GM18519 (cell line): ENCODE data around the gene MOB3A.

Source experiments
- ATAC-seq: cut with Tn5 transposase; IDR thresholded peaks from one replicate; pipeline ENCODE4 v1.9.1; 2021; ENCODE audit warnings: mild to moderate bottlenecking, moderate library complexity; ENCODE audit not compliant: unreplicated experiment, low FRiP score

Gene MOB3A

GRCh38 chr19:2061495-2062388 lies 34.4 kb downstream of the MOB3A start:
- peak; percentile 57 for ATAC-seq

GRCh38 chr19:2060884-2061494 lies 35.1 kb downstream of the MOB3A start:
- ATAC-seq, result peak; percentile 14

- ATAC-seq, result no peak
Measured at GRCh38 chr19:2059422-2060201, 36.5 kb downstream of the MOB3A start.

DNA sequence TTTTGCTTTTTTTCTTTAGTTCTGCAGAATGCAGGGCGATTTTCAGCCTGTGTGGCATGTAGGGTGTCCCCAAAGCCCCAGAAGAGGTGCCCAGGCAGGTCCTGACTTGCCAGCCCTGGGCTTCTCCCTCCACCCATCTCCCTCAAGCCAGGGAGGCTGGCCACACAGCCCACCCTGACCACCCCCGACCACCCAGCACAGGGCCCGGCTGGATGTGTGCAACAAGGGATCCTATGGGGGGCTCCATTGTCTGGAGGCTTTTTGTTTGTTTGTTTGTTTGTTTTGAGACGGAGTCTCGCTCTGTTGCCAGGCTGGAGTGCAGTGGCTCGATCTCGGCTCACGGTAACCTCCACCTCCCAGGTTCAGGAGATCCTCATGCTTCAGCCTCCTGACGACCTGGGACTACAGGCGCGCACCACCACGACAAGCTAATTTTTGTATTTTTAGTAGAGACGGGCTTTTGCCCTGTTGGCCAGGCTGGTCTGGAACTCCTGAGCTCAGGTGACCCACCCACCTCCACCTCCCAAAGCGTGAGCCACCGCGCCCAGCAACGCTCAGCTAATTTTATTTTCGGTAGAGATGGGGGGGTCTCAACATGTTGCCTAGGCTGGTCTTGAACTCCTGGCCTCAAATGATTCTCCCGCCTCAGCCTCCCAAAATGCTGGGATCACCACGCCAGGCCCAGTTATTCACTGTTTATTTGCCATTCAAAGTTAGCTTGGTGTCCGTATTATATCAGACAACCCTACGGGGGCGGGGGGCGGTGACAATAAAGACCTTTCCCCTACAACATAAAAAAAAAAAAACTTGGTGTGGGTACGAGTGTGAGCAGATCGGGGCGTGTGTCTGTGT lies 37.3 kb downstream of the MOB3A start:
- no peak for ATAC-seq

DNA sequence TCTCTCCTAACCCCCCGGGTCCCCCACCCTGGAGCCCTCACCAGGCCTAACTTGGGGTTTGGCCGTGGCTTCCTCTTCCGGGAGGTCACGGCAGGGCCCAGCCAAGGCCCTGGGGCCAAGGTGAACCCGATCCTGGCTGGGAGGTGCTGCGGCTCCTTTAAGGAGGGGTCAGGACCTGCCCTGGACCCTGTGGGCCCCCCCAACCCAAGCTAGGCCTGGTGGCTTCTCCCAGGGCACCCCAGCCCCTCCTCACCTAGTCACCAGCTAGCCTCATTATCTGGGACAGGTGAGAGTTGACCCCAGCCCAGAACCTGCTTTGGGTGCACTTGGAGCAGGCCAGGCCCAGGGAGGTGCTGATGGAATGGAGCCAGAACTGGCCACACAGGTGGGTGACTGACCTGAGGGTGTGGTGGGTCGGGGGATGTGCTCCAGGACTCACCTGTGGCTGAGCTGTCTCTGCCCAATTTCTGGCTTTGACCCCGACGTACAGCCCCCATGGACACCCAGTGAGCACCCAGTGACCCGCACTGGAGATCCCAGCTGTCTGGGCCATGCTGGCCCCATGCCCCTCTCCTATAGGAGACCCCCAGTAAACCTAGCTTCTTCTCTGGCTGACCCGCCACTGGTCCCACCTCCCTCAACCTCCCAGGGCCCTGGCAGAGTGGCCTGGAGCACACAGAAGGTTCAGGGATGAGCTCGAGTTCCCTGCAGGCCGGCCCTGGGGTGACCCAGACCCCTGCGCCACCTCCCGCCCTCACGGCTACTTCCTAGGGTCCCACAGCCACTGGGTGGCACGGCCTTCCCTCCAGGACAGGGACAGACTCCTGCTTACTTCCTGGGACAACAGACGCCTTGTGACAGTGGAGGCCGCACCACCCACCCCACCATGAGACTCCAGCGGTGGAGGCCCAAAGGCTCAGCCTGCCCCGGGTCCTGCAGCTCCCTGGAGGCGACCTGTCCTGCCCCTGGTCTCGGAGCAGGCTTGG lies 38.3 kb downstream of the MOB3A start:
- ATAC-seq, result no peak

DNA sequence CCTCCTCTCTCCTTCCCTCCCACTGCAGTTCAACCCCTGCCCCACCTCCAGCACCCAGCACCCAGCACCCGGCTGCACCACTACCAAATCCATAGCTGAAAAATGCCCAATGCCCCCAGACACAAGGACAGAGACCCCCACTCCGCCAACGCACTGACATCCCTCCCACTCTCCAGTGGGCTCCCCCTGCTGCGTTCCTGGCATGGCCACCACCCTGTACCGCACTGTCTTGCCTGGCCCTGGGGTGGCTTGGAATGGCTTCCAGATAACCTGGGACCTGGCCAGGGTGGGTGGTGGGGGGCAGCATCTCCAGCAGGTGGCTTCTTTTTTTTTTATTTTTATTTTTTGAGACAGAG lies 39.3 kb downstream of the MOB3A start:
- ATAC-seq, result no peak

DNA sequence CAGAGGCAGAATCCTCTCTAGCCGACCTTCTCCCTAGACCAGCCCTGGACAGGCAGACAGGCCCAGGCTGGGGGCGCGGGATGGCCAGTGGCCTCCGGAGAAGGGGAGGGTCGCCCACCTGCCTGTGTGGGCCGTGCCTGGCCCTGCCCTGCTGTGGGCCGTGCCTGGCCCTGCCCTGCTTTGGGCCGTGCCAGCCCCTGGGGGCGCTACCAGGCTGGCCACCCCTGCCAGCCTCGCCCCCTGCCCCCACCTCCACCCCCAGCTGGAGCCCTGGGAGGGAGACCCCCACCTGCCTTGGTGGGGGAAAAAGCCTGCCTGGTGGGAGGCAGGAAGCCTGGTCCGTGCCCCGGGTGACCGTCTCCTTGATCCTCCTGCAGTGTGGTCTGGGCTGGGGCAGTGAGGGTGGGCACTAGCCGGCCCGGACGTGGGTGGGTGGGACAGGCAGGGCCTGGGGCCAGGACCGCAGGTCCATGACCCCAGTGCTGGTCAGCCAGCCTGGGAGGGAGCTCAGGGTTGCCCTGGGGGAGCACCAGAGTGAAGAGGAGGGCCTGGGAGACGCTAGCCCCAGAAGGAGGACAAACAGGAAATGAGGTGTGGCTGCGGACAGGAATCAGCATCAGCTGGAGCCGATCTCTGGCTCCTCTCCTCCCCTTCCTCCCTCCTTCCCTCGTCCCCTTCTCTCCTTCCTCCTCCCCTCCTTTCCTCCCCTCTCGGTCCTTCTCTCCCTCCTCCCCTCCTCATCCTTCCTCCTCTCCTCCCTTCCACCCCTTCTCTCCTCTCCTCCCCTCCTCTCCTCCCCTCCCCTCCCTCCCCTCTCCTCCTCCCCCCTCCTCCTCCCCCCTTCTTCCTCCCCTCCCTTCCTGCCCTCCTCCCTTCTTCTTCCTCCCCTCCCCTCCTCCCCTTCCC lies 39.9 kb downstream of the MOB3A start:
- no peak for ATAC-seq

- ATAC-seq, result no peak
Measured at GRCh38 chr19:2054763-2055162, 41.4 kb downstream of the MOB3A start.

DNA sequence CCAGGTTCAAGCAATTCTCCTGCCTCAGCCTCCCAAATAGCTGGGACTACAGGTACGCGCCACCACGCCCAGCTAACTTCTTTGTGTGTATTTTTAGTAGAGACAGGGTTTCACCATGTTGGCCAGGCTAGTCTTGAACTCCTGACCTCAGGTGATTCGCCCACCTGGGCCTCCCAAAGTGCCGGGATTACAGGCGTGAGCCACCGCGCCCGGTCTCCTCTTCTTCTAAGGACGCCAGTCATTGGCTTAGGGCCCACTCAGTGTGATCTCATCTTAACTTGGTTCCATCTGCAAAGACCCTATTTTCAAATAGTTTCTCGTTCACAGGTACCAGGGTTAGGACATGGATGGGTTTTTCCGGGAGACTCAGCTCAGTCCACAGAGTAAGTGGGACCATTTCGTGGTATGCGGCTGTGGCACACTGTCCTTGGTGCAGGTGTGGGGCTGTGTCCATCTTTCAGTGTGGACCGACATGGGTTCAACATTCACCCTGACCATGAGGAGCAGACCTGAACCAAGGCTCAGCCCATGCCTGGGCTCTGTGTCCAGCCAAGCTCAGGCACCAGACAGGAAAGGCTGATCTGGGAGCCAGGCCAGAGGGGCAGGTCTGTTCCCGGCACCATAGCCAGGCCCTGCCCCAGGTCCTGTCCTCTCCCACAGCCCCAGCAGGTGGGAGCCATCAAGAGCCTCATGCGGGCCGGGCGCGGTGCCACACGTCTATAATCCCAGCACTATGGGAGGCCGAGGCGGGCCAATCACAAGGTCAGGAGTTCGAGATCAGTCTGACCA lies 42.3 kb downstream of the MOB3A start:
- ATAC-seq, result no peak

GRCh38 chr19:2051773-2052704 lies 44.1 kb downstream of the MOB3A start:
- ATAC-seq, result no peak

DNA sequence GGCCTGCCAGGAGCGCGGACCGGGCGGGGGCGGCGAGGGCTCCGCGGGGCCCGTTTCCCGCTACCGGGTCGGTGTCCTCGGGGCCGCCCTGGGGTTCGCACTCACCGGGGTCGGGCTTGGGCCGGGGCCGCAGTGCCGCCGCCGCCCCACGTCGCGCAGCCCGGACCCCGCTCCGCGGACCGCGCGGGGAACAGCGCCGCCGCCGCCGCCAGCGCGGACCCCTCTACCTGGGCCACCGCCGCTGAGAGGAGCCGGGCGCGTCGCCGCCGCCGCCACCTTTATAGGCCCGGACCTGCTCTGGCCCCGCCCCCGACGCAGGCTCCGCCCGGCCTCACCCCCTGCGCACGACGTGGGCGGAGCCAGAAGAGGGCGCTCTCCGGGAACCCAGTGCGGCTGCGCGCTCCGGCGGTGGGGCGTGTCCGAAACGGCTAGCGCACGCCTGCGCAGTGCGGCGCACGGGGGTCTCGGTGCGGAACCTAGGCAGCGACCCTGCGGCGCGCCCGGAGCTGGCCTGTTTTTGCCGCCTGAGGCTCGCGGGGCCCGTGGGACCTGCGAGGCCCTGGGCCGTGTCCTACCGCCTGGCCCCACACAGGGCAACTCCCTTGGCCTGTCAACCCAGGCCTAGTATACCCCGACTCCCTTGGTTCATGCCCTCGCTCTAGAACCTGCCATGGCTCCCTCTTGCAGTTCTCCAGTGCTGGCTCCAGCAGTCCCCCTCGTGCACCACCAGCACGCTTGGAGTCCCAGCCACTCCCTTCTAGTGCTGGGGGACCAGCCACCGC lies 44.9 kb downstream of the MOB3A start, which contains the start of gene MKNK2:
MKNK2 (minus strand) TSS at position 254 of the 782 bp plus-strand sequence. CDS start 393 bp downstream, outside the sequence.
- ATAC-seq, result peak; percentile 30

DNA sequence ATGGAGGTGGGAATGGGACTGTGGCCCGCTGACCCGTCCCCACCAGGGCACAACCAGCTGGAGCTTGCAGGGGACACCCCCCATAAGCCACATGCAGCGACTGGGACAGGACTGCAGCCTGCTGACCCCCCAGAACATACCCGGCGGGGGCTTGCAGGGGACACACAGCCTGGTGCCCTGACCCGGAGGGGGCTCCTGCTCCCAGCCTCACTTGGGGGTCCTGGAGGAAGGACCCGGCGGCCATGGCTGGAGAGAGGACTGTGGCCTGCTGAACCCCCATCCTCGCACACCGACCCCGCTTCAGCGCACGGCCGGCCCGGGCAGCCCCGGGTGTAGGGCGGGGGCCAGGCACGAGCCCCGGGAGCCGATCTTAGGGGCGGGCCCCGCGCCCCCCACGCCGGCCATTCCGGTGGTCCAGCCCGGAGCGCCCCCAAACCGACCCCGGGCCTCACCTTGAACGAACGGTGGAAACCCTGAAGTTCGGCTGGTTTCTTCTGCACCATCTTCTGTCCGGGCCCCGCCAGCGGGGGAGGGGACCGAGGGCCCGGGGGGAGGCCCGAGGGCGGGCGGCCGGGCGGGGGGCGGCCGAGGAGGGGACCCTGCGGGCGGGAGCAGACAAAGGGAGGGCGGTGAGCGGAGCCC lies 45.7 kb downstream of the MOB3A start:
- ATAC-seq, result no peak

DNA sequence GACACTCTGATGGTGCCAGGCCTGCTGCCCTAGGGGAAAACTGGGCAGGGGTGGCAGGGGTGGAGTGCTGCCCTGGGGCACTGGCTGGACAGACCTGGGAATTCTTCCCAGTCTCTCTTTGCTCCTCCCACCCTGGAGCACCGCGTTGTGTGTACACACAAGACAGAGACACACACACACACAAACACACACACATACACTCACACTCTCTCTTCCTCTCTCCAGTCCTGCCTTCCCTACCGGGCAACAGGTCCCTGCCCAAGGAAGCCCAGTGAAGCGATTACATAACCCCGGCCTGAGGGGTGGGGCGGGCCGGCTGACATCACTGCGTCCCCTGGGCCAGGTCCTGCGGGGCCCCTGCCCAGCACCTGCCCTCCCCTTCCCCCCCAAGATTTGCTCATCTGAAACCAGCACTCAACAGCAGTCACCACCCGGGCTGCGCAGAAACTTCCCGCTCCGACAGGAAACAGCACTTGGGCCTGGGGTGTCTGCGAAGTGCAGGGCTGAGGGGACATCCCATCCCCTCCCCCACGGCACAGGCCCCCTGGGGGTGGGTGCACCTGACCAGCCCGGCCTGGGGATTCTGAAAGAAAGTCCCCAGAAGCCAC lies 46.3 kb downstream of the MOB3A start:
- no peak for ATAC-seq

DNA sequence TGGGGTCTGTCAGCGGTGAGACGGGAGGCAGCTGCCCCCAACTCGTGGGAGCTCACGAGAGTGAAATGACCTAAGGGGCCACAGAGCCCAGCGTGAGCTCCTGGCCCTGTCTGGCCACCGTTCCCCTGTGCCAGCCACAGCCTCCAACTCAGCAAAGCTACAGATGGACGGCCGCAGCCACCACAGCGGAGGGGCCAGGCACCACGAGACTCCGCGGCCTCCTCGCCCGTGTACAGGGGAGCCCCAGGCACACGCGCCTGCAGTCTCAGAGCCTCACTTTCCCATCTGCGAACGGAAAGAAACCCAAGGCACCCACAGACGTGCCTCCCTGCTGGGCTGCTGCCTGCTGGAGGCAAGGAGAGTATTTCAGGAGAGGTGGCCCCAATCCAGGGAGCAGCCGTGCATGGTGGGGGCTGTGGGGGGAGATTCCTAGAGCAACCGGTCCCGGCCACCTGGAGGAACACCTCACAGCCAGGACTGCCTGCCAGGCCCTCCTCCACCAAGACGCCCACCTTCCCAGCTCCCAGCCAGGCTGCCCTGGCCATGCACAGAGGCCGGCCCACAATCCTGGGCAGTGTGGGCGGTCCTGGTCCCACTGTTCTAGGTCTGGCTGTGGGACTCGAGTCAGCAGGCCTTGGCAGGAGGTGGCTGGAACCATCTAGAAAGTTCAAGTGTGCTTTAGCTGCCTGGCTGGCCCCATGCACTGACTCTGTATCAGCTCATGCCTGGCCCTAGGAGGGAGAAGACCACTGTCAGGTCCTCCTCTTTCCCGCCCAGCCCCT lies 47.0 kb downstream of the MOB3A start:
- no peak for ATAC-seq
